ENCODE results near the gene TRANK1. TPM values are rescaled to one million over a fixed set of nuclear protein-coding genes. Genes with fewer than 3 reads are reported as not detected.
A peak's percentile ranks its signal among the peaks of the same experiment; 100 is the strongest.

TRANK1 gene
- total and polyA plus RNA-seq, 4 donors: 2.9 to 40.0 (median 10.2) TPM

- peaks cover 2 to 35% (median 12%) of the 10 kb centered on the region in 4 donors for H3K4me1 ChIP-seq (ENCODE audit: control insufficient read depth in 4 of 4, insufficient read depth in 4 of 4, low read length in 3 of 4)
- WGBS: 92% methylated on average over 1 of the region's 1 CpG
- DNase-seq (ENCODE audit: low spot score): no peak
These were observed 16.6 kb downstream of the TRANK1 start for GRCh38 chr3:36928220-36928619.

GRCh38 chr3:36926292-36926897 is 18.5 kb downstream of the TRANK1 start:
- no peaks in the 10 kb centered on the region for H3K36me3 ChIP-seq (ENCODE audit: control insufficient read depth in 4 of 4, insufficient read depth in 3 of 4, low read depth in 1 of 4, low read length in 3 of 4)
- DNase-seq (ENCODE audit: low spot score): no peak
- no peak overlapping the region for H3K4me3 ChIP-seq (ENCODE audit: low read depth in 1 of 3, low read length in 3 of 3)
- H3K9me3 ChIP-seq (ENCODE audit: control insufficient read depth in 4 of 4, low read length in 3 of 4): peaks cover 0 to 3% (median 1%) of the 10 kb centered on the region in 4 donors
- H3K27me3 ChIP-seq (ENCODE audit: control insufficient read depth in 4 of 4, insufficient read depth in 4 of 4, low read length in 3 of 4): no peaks in the 10 kb centered on the region
- WGBS: 50% methylated on average over 6 of the region's 6 CpGs
- peak overlapping the region in 1 of 2 donors; percentile 3 for H3K9ac ChIP-seq (ENCODE audit: low read depth in 1 of 2, low read length in 2 of 2)
- H3K4me1 ChIP-seq (ENCODE audit: control insufficient read depth in 4 of 4, insufficient read depth in 4 of 4, low read length in 3 of 4): peaks cover 0 to 28% (median 14%) of the 10 kb centered on the region in 4 donors
- H3K27ac ChIP-seq (ENCODE audit: low read depth in 1 of 2, low read length in 2 of 2): peak overlapping the region; percentile 17 to 46
- TF ChIP-seq HNF4A (conservative IDR thresholded peaks at IDR 0.05) (peak in 1 of 2 donors; percentile 26), YY1 (IDR thresholded peaks at IDR 0.05) (peak; percentile 81), HNF4G (IDR thresholded peaks at IDR 0.05) (no peak)

More at GRCh38 chr3:36928220-36928619, 16.6 kb downstream of the TRANK1 start:
- no peaks in the 10 kb centered on the region for H3K27me3 ChIP-seq (ENCODE audit: control insufficient read depth in 4 of 4, insufficient read depth in 4 of 4, low read length in 3 of 4)
- H3K36me3 ChIP-seq (ENCODE audit: control insufficient read depth in 4 of 4, insufficient read depth in 3 of 4, low read depth in 1 of 4, low read length in 3 of 4): no peaks in the 10 kb centered on the region
- no peak overlapping the region for H3K4me3 ChIP-seq (ENCODE audit: low read depth in 1 of 3, low read length in 3 of 3)
- no peaks in the 10 kb centered on the region for H3K9me3 ChIP-seq (ENCODE audit: control insufficient read depth in 4 of 4, low read length in 3 of 4)
- no peak overlapping the region for H3K27ac ChIP-seq (ENCODE audit: low read depth in 1 of 2, low read length in 2 of 2)
- no peak overlapping the region for H3K9ac ChIP-seq (ENCODE audit: low read depth in 1 of 2, low read length in 2 of 2)
- TF ChIP-seq, protein P1, sequence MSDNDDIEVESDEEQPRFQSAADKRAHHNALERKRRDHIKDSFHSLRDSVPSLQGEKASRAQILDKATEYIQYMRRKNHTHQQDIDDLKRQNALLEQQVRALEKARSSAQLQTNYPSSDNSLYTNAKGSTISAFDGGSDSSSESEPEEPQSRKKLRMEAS (IDR thresholded peaks at IDR 0.05): no peak
- TF ChIP-seq RXRA (IDR thresholded peaks at IDR 0.05) (no peak), ZBTB33 (IDR thresholded peaks at IDR 0.05) (no peak)

DNA sequence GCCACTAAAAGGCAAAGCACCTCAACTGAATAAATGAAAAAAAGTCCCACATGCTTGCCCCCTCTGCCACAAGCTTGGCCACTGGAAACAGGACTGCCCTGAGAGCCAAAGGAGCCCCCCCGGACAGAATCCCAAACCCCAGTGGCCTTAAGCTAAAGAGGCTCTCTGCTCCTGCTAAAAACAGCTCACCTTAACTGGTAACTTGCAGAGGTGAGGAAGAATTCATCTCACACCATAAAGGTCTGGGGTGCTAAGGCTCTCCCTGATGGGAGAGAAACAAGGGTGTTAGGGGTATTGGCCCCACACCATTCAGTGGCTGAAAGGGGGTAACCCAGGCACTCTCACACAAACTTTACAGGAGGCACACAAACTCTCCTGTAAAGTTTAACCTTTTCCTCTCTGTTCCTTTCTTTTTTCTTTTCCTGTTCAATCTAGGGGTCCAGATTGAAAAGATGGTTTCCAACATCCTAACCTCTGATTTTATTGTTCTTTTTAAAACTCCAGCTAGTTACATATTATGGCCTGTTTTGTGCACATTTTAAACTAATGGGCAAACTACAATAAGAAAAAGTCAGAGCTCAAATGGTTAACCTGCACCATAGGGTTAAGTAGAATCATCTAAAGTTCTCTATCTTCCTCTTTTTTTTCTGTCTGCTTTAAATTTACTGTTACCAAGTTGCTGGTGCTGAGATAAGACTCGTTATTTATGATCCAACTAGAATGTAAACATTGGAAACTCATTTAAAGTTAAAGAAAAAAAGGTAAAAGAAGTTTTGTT is 19.9 kb downstream of the TRANK1 start:
- Histone ChIP-seq H3K36me3 (ENCODE audit: control insufficient read depth in 4 of 4, insufficient read depth in 3 of 4, low read depth in 1 of 4, low read length in 3 of 4) (no peaks in the 10 kb centered on the region), H3K4me1 (ENCODE audit: control insufficient read depth in 4 of 4, insufficient read depth in 4 of 4, low read length in 3 of 4) (peaks cover 0 to 29% (median 14%) of the 10 kb centered on the region in 4 donors), H3K27ac (ENCODE audit: low read depth in 1 of 2, low read length in 2 of 2) (no peak overlapping the region), H3K27me3 (ENCODE audit: control insufficient read depth in 4 of 4, insufficient read depth in 4 of 4, low read length in 3 of 4) (no peaks in the 10 kb centered on the region), H3K4me3 (ENCODE audit: low read depth in 1 of 3, low read length in 3 of 3) (no peak overlapping the region), H3K9me3 (ENCODE audit: control insufficient read depth in 4 of 4, low read length in 3 of 4) (peaks cover 0 to 8% (median 7%) of the 10 kb centered on the region in 4 donors), H3K9ac (ENCODE audit: low read depth in 1 of 2, low read length in 2 of 2) (no peak overlapping the region)
- DNase-seq (ENCODE audit: low spot score): no peak
- whole genome bisulfite sequencing: 59% methylated on average over 2 of the region's 2 CpGs
- TF ChIP-seq TAF1 (conservative IDR thresholded peaks at IDR 0.05): no peak
- no peak for TF ChIP-seq FOXA2 (IDR thresholded peaks at IDR 0.05)
- TF ChIP-seq FOXA1 (IDR thresholded peaks at IDR 0.05): no peak
- TF ChIP-seq EGR1 (IDR thresholded peaks at IDR 0.05; ENCODE audit: low read depth in 2 of 2): no peak
- TF ChIP-seq HNF4G (IDR thresholded peaks at IDR 0.05): no peak
- TF ChIP-seq, protein P2, sequence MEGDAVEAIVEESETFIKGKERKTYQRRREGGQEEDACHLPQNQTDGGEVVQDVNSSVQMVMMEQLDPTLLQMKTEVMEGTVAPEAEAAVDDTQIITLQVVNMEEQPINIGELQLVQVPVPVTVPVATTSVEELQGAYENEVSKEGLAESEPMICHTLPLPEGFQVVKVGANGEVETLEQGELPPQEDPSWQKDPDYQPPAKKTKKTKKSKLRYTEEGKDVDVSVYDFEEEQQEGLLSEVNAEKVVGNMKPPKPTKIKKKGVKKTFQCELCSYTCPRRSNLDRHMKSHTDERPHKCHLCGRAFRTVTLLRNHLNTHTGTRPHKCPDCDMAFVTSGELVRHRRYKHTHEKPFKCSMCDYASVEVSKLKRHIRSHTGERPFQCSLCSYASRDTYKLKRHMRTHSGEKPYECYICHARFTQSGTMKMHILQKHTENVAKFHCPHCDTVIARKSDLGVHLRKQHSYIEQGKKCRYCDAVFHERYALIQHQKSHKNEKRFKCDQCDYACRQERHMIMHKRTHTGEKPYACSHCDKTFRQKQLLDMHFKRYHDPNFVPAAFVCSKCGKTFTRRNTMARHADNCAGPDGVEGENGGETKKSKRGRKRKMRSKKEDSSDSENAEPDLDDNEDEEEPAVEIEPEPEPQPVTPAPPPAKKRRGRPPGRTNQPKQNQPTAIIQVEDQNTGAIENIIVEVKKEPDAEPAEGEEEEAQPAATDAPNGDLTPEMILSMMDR (IDR thresholded peaks at IDR 0.05; ENCODE audit: low read depth, low read length, missing input control): no peak
- no peak for TF ChIP-seq RXRA (IDR thresholded peaks at IDR 0.05)
- no peak for TF ChIP-seq ZBTB33 (IDR thresholded peaks at IDR 0.05)
- no peak for TF ChIP-seq SP1 (IDR thresholded peaks at IDR 0.05)
- TF ChIP-seq, protein P3, sequence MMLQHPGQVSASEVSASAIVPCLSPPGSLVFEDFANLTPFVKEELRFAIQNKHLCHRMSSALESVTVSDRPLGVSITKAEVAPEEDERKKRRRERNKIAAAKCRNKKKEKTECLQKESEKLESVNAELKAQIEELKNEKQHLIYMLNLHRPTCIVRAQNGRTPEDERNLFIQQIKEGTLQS (IDR thresholded peaks at IDR 0.05): no peak
- TF ChIP-seq JUND (IDR thresholded peaks at IDR 0.05): no peak
- no peak for TF ChIP-seq YY1 (IDR thresholded peaks at IDR 0.05)
- TF ChIP-seq HNF4A (conservative IDR thresholded peaks at IDR 0.05): no peak
- TF ChIP-seq GABPA (IDR thresholded peaks at IDR 0.05 in 1 of 2, conservative IDR thresholded peaks at IDR 0.05 in 1 of 2): no peak
- no peak for TF ChIP-seq RAD21 (IDR thresholded peaks at IDR 0.05)
